WTC11 (cell line): ENCODE results near the gene HSPBAP1. TPM values are rescaled to one million over a fixed set of nuclear protein-coding genes. Genes with fewer than 3 reads are reported as not detected.

Experiments
- ATAC-seq: fragments of 200-7000 bp; cut with Tn5 transposase; 2 replicates; pipeline ENCODE4 v1.10.0; 2021; ENCODE audit warnings: mild to moderate bottlenecking, moderate library complexity
- CTCF ChIA-PET: fragments of 300-600 bp; sonication (Branson Sonifier 250); formaldehyde crosslinking; loops from one replicate; lab custom pipeline; 2021; ENCODE audit warnings: antibody characterized with exemption; lab: Charles Lee
- POLR2A ChIA-PET: fragments of 350-600 bp; sonication (Branson Sonifier 250); formaldehyde crosslinking; loops from one replicate; lab custom pipeline; 2021; ENCODE audit warnings: antibody characterized with exemption; lab: Charles Lee
- DNase-seq: peaks from one replicate; pipeline ENCODE4 v3.0.0; 2021; ENCODE audit warnings: low spot score
- H3K27ac Mint-ChIP-seq: 2 replicates; pipeline ENCODE4 v1.8.0; 2021; ENCODE audit warnings: mixed read lengths
- H3K27me3 Mint-ChIP-seq: 2 replicates; pipeline ENCODE4 v1.8.0; 2021; ENCODE audit warnings: low read depth, mild to moderate bottlenecking, moderate library complexity, mixed read lengths
- H3K36me3 Mint-ChIP-seq: 2 replicates; pipeline ENCODE4 v1.8.0; 2021; ENCODE audit warnings: mixed read lengths
- H3K4me1 Mint-ChIP-seq: 2 replicates; pipeline ENCODE4 v1.8.0; 2022; ENCODE audit warnings: mixed read lengths
- H3K4me3 Mint-ChIP-seq: 2 replicates; pipeline ENCODE4 v1.8.0; 2021; ENCODE audit warnings: mild to moderate bottlenecking, moderate library complexity, mixed read lengths
- H3K9me3 Mint-ChIP-seq: 2 replicates; pipeline ENCODE4 v1.8.0; 2021; ENCODE audit warnings: mixed read lengths
- AFF4 ChIP-seq: sonication (generic); formaldehyde crosslinking; IDR thresholded peaks from 2 replicates; pipeline ENCODE4 v1.8.1; 2023; ENCODE audit warnings: mild to moderate bottlenecking, missing genetic modification reagents, borderline replicate concordance
- AR ChIP-seq: fragments of 250-450 bp; sonication (Bioruptor Pico); IDR thresholded peaks from 2 replicates; pipeline ENCODE4 v1.9.0; 2021; ENCODE audit warnings: mild to moderate bottlenecking
- CREB1 ChIP-seq: sonication (generic); formaldehyde crosslinking; IDR thresholded peaks from 2 replicates; pipeline ENCODE4 v1.8.0; 2023; ENCODE audit warnings: mild to moderate bottlenecking, missing genetic modification reagents
- E2F1 ChIP-seq: sonication (generic); formaldehyde crosslinking; IDR thresholded peaks from 2 replicates; pipeline ENCODE4 v1.8.0; 2022; ENCODE audit warnings: mild to moderate bottlenecking, missing genetic modification reagents
- GABPB1 ChIP-seq: sonication (generic); formaldehyde crosslinking; IDR thresholded peaks from 2 replicates; pipeline ENCODE4 v1.8.1; 2023; ENCODE audit warnings: mild to moderate bottlenecking, missing genetic modification reagents
- HMGXB4 ChIP-seq: sonication (generic); formaldehyde crosslinking; IDR thresholded peaks from 2 replicates; pipeline ENCODE4 v1.8.1; 2023; ENCODE audit warnings: mild to moderate bottlenecking, moderate library complexity, missing genetic modification reagents
- IRF2 ChIP-seq: sonication (generic); formaldehyde crosslinking; IDR thresholded peaks from 2 replicates; pipeline ENCODE4 v1.8.0; 2022; ENCODE audit warnings: low read depth, missing genetic modification reagents, borderline replicate concordance
- KAT7 ChIP-seq: sonication (generic); formaldehyde crosslinking; IDR thresholded peaks from 2 replicates; pipeline ENCODE4 v1.8.1; 2023; ENCODE audit warnings: missing genetic modification reagents, mild to moderate bottlenecking, borderline replicate concordance
- MYBL2 ChIP-seq: sonication (generic); formaldehyde crosslinking; IDR thresholded peaks from 2 replicates; pipeline ENCODE4 v1.8.1; 2023; ENCODE audit warnings: mild to moderate bottlenecking, moderate library complexity, missing genetic modification reagents
- NFYB ChIP-seq: sonication (generic); formaldehyde crosslinking; conservative IDR thresholded peaks from 2 replicates; pipeline ENCODE4 v1.8.0; 2022; ENCODE audit warnings: low read depth, missing genetic modification reagents
- NR3C1 ChIP-seq: sonication (generic); formaldehyde crosslinking; conservative IDR thresholded peaks from 2 replicates; pipeline ENCODE4 v1.8.1; 2023; ENCODE audit warnings: low read depth, mild to moderate bottlenecking, missing genetic modification reagents
- SMAD4 ChIP-seq: sonication (generic); formaldehyde crosslinking; IDR thresholded peaks from 2 replicates; pipeline ENCODE4 v1.8.0; 2022; ENCODE audit warnings: mild to moderate bottlenecking, missing genetic modification reagents
- TP53 ChIP-seq: sonication (generic); formaldehyde crosslinking; IDR thresholded peaks from 2 replicates; pipeline ENCODE4 v1.8.1; 2023; ENCODE audit warnings: mild to moderate bottlenecking, missing genetic modification reagents
- ZNF219 ChIP-seq: sonication (generic); formaldehyde crosslinking; IDR thresholded peaks from 2 replicates; pipeline ENCODE4 v1.8.0; 2023; ENCODE audit warnings: missing genetic modification reagents, mild to moderate bottlenecking, borderline replicate concordance
- ZNF263 ChIP-seq: sonication (generic); formaldehyde crosslinking; IDR thresholded peaks from 2 replicates; pipeline ENCODE4 v1.8.1; 2022; ENCODE audit warnings: low read depth, mild to moderate bottlenecking, moderate library complexity, missing genetic modification reagents
- ZNF317 ChIP-seq: sonication (generic); formaldehyde crosslinking; IDR thresholded peaks from 2 replicates; pipeline ENCODE4 v1.8.1; 2023; ENCODE audit warnings: low read depth, mild to moderate bottlenecking, moderate library complexity, missing genetic modification reagents, borderline replicate concordance
- total RNA-seq: library from RNA; stranded (reverse); gene quantifications from 3 replicates; pipeline ENCODE4 v1.2.3, GENCODE V29; 2021
- TF ChIP-seq, protein P1 (sequence below): fragments of 250-450 bp; sonication (Bioruptor Pico); IDR thresholded peaks from 2 replicates; pipeline ENCODE4 v1.9.0; 2021; ENCODE audit warnings: moderate library complexity, mild to moderate bottlenecking, inconsistent platforms, borderline replicate concordance
- TF ChIP-seq, protein P2 (sequence below): sonication (generic); formaldehyde crosslinking; IDR thresholded peaks from 2 replicates; pipeline ENCODE4 v1.8.0; 2022; ENCODE audit warnings: mild to moderate bottlenecking, missing genetic modification reagents

Gene HSPBAP1
- total RNA-seq, 1 experiment from 2014 or later = 9.1 TPM

- ATAC-seq (no peak), DNase-seq (no peak)
- H3K9me3 Mint-ChIP-seq = no peaks in the 10 kb centered on the region
- ChIA-PET POLR2A (no interaction called here), CTCF (no interaction called here)
- no peaks in the 10 kb centered on the region for H3K27me3 Mint-ChIP-seq
- no peak overlapping the region for H3K27ac Mint-ChIP-seq
- no peak overlapping the region for H3K4me3 Mint-ChIP-seq
- peaks cover 4% of the 10 kb centered on the region for H3K36me3 Mint-ChIP-seq
- no peaks in the 10 kb centered on the region for H3K4me1 Mint-ChIP-seq
- TF ChIP-seq SMAD4 (no peak), ZNF219 (CRISPR knock-in tag) (no peak), GABPB1 (CRISPR knock-in tag) (no peak), MYBL2 (CRISPR knock-in tag) (no peak), TP53 (CRISPR knock-in tag) (no peak), KAT7 (CRISPR knock-in tag) (no peak)
- TF ChIP-seq, protein P1, sequence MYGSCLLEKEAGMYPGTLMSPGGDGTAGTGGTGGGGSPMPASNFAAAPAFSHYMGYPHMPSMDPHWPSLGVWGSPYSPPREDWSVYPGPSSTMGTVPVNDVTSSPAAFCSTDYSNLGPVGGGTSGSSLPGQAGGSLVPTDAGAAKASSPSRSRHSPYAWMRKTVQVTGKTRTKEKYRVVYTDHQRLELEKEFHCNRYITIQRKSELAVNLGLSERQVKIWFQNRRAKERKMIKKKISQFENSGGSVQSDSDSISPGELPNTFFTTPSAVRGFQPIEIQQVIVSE (CRISPR knock-in tag) = no peak
Observed at GRCh38 chr3:122697952-122698620, 95.5 kb downstream of the HSPBAP1 start.

GRCh38 chr3:122695927-122696561 lies 97.6 kb downstream of the HSPBAP1 start:
- Mint-ChIP-seq H3K27ac (no peak overlapping the region), H3K4me1 (no peaks in the 10 kb centered on the region), H3K4me3 (no peak overlapping the region), H3K36me3 (no peaks in the 10 kb centered on the region; the same call in 1 of the 2 replicates), H3K27me3 (no peaks in the 10 kb centered on the region), H3K9me3 (no peaks in the 10 kb centered on the region)
- DNase-seq (no peak), ATAC-seq (no peak)
- TF ChIP-seq NR3C1 (CRISPR knock-in tag) (no peak), ZNF263 (CRISPR knock-in tag) (no peak), E2F1 (no peak), IRF2 (CRISPR knock-in tag) (no peak), HMGXB4 (CRISPR knock-in tag) (no peak), TP53 (CRISPR knock-in tag) (no peak), AR (CRISPR knock-in tag) (no peak), NFYB (CRISPR knock-in tag) (no peak)
- ChIA-PET POLR2A (no interaction called here), CTCF (interaction anchor here (0.7 to 1.1 kb wide), 2 partner anchors 20 to 332 kb away, joined by 3 to 4 read pairs; no protein-coding TSS in a partner anchor)

DNA sequence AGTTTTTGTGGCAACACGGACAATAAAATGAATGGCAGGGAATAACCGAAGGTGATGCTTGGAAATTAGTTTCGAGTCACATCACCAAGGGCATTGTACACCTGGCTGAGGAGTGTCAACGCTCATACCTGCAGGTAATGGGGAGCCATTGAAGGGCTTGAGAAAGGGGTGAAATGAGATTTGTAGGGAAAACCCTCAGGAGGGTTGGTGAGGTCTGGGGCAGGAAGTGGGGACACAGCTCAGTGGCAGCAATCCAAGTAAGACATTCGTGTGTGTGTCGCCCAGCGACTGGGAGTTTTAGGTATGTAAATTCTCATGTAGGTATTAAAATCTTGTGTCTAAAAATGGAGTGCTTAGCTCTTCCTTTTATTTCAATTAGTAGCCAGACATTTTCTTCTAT lies 98.7 kb downstream of the HSPBAP1 start:
- ATAC-seq (no peak), DNase-seq (no peak)
- no peaks in the 10 kb centered on the region for H3K27me3 Mint-ChIP-seq
- H3K36me3 Mint-ChIP-seq = no peaks in the 10 kb centered on the region
- H3K4me1 Mint-ChIP-seq = no peaks in the 10 kb centered on the region
- H3K4me3 Mint-ChIP-seq = no peak overlapping the region
- no peaks in the 10 kb centered on the region for H3K9me3 Mint-ChIP-seq
- CTCF ChIA-PET = no interaction called here
- no peak overlapping the region for H3K27ac Mint-ChIP-seq
- POLR2A ChIA-PET = no interaction called here
- TF ChIP-seq CREB1 (CRISPR knock-in tag) = no peak
- TF ChIP-seq AFF4 (CRISPR knock-in tag) = no peak
- TF ChIP-seq, protein P2, sequence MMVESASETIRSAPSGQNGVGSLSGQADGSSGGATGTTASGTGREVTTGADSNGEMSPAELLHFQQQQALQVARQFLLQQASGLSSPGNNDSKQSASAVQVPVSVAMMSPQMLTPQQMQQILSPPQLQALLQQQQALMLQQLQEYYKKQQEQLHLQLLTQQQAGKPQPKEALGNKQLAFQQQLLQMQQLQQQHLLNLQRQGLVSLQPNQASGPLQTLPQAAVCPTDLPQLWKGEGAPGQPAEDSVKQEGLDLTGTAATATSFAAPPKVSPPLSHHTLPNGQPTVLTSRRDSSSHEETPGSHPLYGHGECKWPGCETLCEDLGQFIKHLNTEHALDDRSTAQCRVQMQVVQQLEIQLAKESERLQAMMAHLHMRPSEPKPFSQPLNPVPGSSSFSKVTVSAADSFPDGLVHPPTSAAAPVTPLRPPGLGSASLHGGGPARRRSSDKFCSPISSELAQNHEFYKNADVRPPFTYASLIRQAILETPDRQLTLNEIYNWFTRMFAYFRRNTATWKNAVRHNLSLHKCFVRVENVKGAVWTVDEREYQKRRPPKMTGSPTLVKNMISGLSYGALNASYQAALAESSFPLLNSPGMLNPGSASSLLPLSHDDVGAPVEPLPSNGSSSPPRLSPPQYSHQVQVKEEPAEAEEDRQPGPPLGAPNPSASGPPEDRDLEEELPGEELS (CRISPR knock-in tag) = no peak
- no peak for TF ChIP-seq ZNF263 (CRISPR knock-in tag)
- TF ChIP-seq ZNF317 (CRISPR knock-in tag) = no peak
- no peak for TF ChIP-seq SMAD4
